Neural cell (in vitro differentiated cells): ENCODE measurements around the gene TCF12. TPM values are rescaled to one million over a fixed set of nuclear protein-coding genes. Genes with fewer than 3 reads are reported as not detected.

Experiments
- H2AFZ ChIP-seq: fragments of 200-600, 300-800 bp; sonication (generic), shearing (Covaris generic); 2 replicates; pipeline ENCODE4 v1.6.0; 2014; ENCODE audit warnings: low read depth, mild to moderate bottlenecking, antibody characterized with exemption, low read length, moderate library complexity
- H3F3A ChIP-seq: fragments of 200-600 bp; shearing (Covaris generic); 2 replicates; pipeline ENCODE4 v1.6.1; 2016; ENCODE audit warnings: mild to moderate bottlenecking, moderate library complexity, mixed read lengths, antibody characterized with exemption, low read length; ENCODE audit not compliant: insufficient read depth, poor library complexity, severe bottlenecking
- H3K27ac ChIP-seq: fragments of 200-600, 300-800 bp; sonication (generic), shearing (Covaris generic); 2 replicates; pipeline ENCODE4 v1.5.1; 2014; ENCODE audit warnings: mild to moderate bottlenecking, low read length, moderate library complexity
- H3K27me3 ChIP-seq: fragments of 300-800, 200-600 bp; sonication (generic), shearing (Covaris generic); 2 replicates; pipeline ENCODE4 v1.6.0; 2014; ENCODE audit warnings: mild to moderate bottlenecking, low read depth, low read length, moderate library complexity; ENCODE audit not compliant: insufficient read depth
- H3K36me3 ChIP-seq: fragments of 300-800, 200-600 bp; sonication (generic), shearing (Covaris generic); 2 replicates; pipeline ENCODE4 v1.5.1; 2014; ENCODE audit warnings: mild to moderate bottlenecking, antibody characterized with exemption, low read length, moderate library complexity; ENCODE audit not compliant: insufficient read depth
- H3K4me2 ChIP-seq: fragments of 300-800, 200-600 bp; sonication (generic), shearing (Covaris generic); 2 replicates; pipeline ENCODE4 v1.6.0; 2014; ENCODE audit warnings: mild to moderate bottlenecking, low read length
- H3K4me3 ChIP-seq: fragments of 300-800, 200-600 bp; sonication (generic), shearing (Covaris generic); 2 replicates; pipeline ENCODE4 v1.5.1; 2014; ENCODE audit warnings: mild to moderate bottlenecking, low read length, moderate library complexity
- H3K79me2 ChIP-seq: fragments of 200-600 bp; shearing (Covaris generic); replicated peaks from 2 replicates; pipeline ENCODE4 v1.6.0; 2014; ENCODE audit warnings: mild to moderate bottlenecking, low read length, moderate library complexity; ENCODE audit not compliant: insufficient read depth
- H3K9ac ChIP-seq: fragments of 300-800, 200-600 bp; sonication (generic), shearing (Covaris generic); 2 replicates; pipeline ENCODE4 v1.6.1; 2016; ENCODE audit warnings: mild to moderate bottlenecking, low read length, mixed read lengths
- H3K9me2 ChIP-seq: fragments of 200-600 bp; shearing (Covaris generic); 2 replicates; pipeline ENCODE4 v1.6.1; 2016; ENCODE audit warnings: mild to moderate bottlenecking, low read length, mixed read lengths; ENCODE audit not compliant: insufficient read depth
- H3K9me3 ChIP-seq: fragments of 200-600, 300-800 bp; sonication (generic), shearing (Covaris generic); 2 replicates; pipeline ENCODE4 v1.6.1; 2016; ENCODE audit warnings: mild to moderate bottlenecking, mixed run types, low read length, moderate library complexity, mixed read lengths
- H4K20me1 ChIP-seq: fragments of 200-600 bp; shearing (Covaris generic); 2 replicates; pipeline ENCODE4 v1.6.1; 2016; ENCODE audit warnings: mild to moderate bottlenecking, mixed run types; ENCODE audit not compliant: insufficient read depth
- CTCF ChIP-seq: fragments of 450-650 bp; IDR thresholded peaks from 2 replicates; pipeline ENCODE4 v1.5.1; 2014; ENCODE audit warnings: antibody characterized with exemption, mild to moderate bottlenecking, moderate library complexity; ENCODE audit not compliant: poor library complexity, severe bottlenecking
- EP300 ChIP-seq: fragments of 450-650 bp; conservative IDR thresholded peaks from 2 replicates; pipeline ENCODE4 v1.6.1; 2014; ENCODE audit warnings: antibody characterized with exemption, mild to moderate bottlenecking, moderate library complexity; ENCODE audit not compliant: poor library complexity, severe bottlenecking
- EZH2 ChIP-seq: fragments of 200-600, 300-800 bp; shearing (Covaris generic), sonication (generic); IDR thresholded peaks from 2 replicates; pipeline ENCODE4 v1.6.1; 2014; ENCODE audit warnings: antibody characterized with exemption, low read length, borderline replicate concordance, mild to moderate bottlenecking; ENCODE audit not compliant: insufficient read depth, poor library complexity, severe bottlenecking
- POLR2AphosphoS5 ChIP-seq: IDR thresholded peaks from 2 replicates; pipeline ENCODE4 v1.6.1; 2012
- RAD21 ChIP-seq: fragments of 450-650 bp; conservative IDR thresholded peaks from 2 replicates; pipeline ENCODE4 v1.6.1; 2014; ENCODE audit warnings: antibody characterized with exemption, mild to moderate bottlenecking, moderate library complexity
- REST ChIP-seq: IDR thresholded peaks from 2 replicates; pipeline ENCODE4 v1.6.1; 2012; ENCODE audit warnings: borderline replicate concordance
- SMC3 ChIP-seq: fragments of 450-650 bp; conservative IDR thresholded peaks from 2 replicates; pipeline ENCODE4 v1.6.1; 2014; ENCODE audit warnings: antibody characterized with exemption, mild to moderate bottlenecking, moderate library complexity; ENCODE audit not compliant: poor library complexity
- TAF1 ChIP-seq: IDR thresholded peaks from 2 replicates; pipeline ENCODE4 v1.6.1; 2012; ENCODE audit warnings: low read depth
- polyA plus RNA-seq: library from polyadenylated mRNA; depleted of rRNA; stranded (reverse); fragments of >200 nt; gene quantifications from 2 replicates; pipeline ENCODE4 v1.2.3, GENCODE V29; 2014

The TCF12 gene
- polyA plus RNA-seq, 1 donor from 2014 or later: 52.7 TPM

GRCh38 chr15:56991017-56991416, 72.6 kb downstream of the TCF12 start:
- Histone ChIP-seq H3K4me3 (no peak overlapping the region), H4K20me1 (no peaks in the 10 kb centered on the region), H3K4me2 (no peak overlapping the region), H3K79me2 (peaks cover 74% of the 10 kb centered on the region), H3K9me2 (no peaks in the 10 kb centered on the region), H3F3A (peaks cover 3% of the 10 kb centered on the region), H3K27ac (no peak overlapping the region), H3K9me3 (no peaks in the 10 kb centered on the region), H3K27me3 (no peaks in the 10 kb centered on the region), H3K36me3 (peaks cover 5% of the 10 kb centered on the region), H2AFZ (no peak overlapping the region), H3K9ac (no peak overlapping the region)
- TF ChIP-seq TAF1: no peak
- no peak for TF ChIP-seq EP300
- no peak for TF ChIP-seq CTCF
- no peak for TF ChIP-seq REST
- TF ChIP-seq POLR2AphosphoS5: no peak

DNA sequence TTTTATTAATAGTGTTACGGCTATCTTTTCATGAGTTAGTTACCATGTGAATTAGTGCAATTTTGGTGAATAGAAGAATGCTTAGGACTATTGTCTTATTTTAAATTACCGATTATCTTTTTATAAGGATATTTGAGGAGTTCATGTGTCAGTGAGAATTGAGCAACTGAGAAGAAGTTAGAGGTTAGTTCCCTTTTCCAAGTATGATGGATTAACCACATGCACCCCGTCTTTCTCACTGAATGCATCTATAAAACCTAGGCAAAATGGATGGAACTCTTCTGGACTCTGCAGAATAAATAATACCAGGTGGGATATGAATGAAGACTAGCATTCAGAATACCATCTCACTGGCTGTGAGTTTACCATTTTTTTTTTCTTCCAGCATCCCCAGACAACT, 74.3 kb downstream of the TCF12 start:
- Histone ChIP-seq H3K36me3 (peaks cover 5% of the 10 kb centered on the region), H4K20me1 (no peaks in the 10 kb centered on the region), H3K4me2 (no peak overlapping the region), H3K9ac (no peak overlapping the region), H3K27me3 (no peaks in the 10 kb centered on the region), H3F3A (no peaks in the 10 kb centered on the region), H2AFZ (no peak overlapping the region), H3K4me3 (no peak overlapping the region), H3K9me2 (no peaks in the 10 kb centered on the region), H3K79me2 (peaks cover 73% of the 10 kb centered on the region), H3K27ac (no peak overlapping the region), H3K9me3 (no peaks in the 10 kb centered on the region)
- no peak for TF ChIP-seq EP300
- TF ChIP-seq CTCF: no peak
- no peak for TF ChIP-seq REST
- no peak for TF ChIP-seq SMC3
- no peak for TF ChIP-seq RAD21
- TF ChIP-seq EZH2: no peak
